ENCODE measurements around the gene FARSB.
A peak's percentile ranks its signal among the peaks of the same experiment; 100 is the strongest.
"Not testable (repeated sequence)": the region's sequence is repeated elsewhere in the genome, so short reads cannot be mapped to it uniquely, and the experiment has no call there.

Gene FARSB

GRCh38 chr2:222603501-222603900 is 52.4 kb downstream of the FARSB start:
- no peak for DNase-seq

- no peak for DNase-seq
These were observed 57.3 kb downstream of the FARSB start for GRCh38 chr2:222598611-222599010.

- no peak for DNase-seq
These were observed 60.3 kb downstream of the FARSB start for GRCh38 chr2:222595581-222595980.

GRCh38 chr2:222594679-222595078 is 61.2 kb downstream of the FARSB start:
- no peak for DNase-seq

GRCh38 chr2:222592176-222592575 is 63.7 kb downstream of the FARSB start:
- DNase-seq, result no peak

- no peak for DNase-seq
These were observed 64.2 kb downstream of the FARSB start for GRCh38 chr2:222591661-222592060.

GRCh38 chr2:222584589-222584988 is 71.3 kb downstream of the FARSB start:
- not testable (repeated sequence) for DNase-seq

- DNase-seq, result no peak
These were observed 73.0 kb downstream of the FARSB start for GRCh38 chr2:222582928-222583327.

GRCh38 chr2:222577341-222577740 is 78.6 kb downstream of the FARSB start:
- no peak for DNase-seq

- DNase-seq, result no peak
These were observed 79.5 kb downstream of the FARSB start for GRCh38 chr2:222576171-222577081.

GRCh38 chr2:222575618-222576017 is 80.3 kb downstream of the FARSB start:
- DNase-seq, result no peak

GRCh38 chr2:222572751-222573174 is 83.1 kb downstream of the FARSB start:
- no peak for DNase-seq

- no peak for DNase-seq
These were observed 83.6 kb downstream of the FARSB start for GRCh38 chr2:222572264-222572721.

GRCh38 chr2:222569826-222570225 is 86.1 kb downstream of the FARSB start:
- DNase-seq, result no peak

GRCh38 chr2:222568865-222569264 is 87.0 kb downstream of the FARSB start:
- no peak for DNase-seq

GRCh38 chr2:222566229-222566628 is 89.7 kb downstream of the FARSB start:
- DNase-seq, result no peak

- DNase-seq, result no peak
These were observed 92.0 kb downstream of the FARSB start for GRCh38 chr2:222563936-222564335.

- no peak for DNase-seq
These were observed 92.7 kb downstream of the FARSB start for GRCh38 chr2:222563106-222563718.

GRCh38 chr2:222561817-222562645 is 93.9 kb downstream of the FARSB start:
- peak; percentile 13 to 55 for DNase-seq

GRCh38 chr2:222561151-222561550 is 94.7 kb downstream of the FARSB start:
- no peak for DNase-seq

- no peak for DNase-seq
These were observed 101.4 kb downstream of the FARSB start for GRCh38 chr2:222554517-222554916.

- DNase-seq, result no peak
These were observed 106.9 kb downstream of the FARSB start for GRCh38 chr2:222548992-222549391.

- DNase-seq, result no peak
These were observed 108.8 kb downstream of the FARSB start for GRCh38 chr2:222547083-222547482.

All from CD4-positive, alpha-beta T cell treated with Interleukin-4 for 1 hour (primary cell).